Ascending aorta (tissue), 2 donors: Measurements from ENCODE around the gene ZNF138. TPM values are rescaled to one million over a fixed set of nuclear protein-coding genes. Genes with fewer than 3 reads are reported as not detected.

Experiments used
- DNase-seq, 2 donors: peaks; one replicate each; pipeline ENCODE4 v3.0.0-alpha.2; 2019; ENCODE audit warnings: low spot score in 2 of 2
- H3K27ac ChIP-seq, 2 donors: fragments of 200-600 bp; sonication (generic); one replicate each; pipeline ENCODE4 v1.5.1; 2016 to 2017; ENCODE audit warnings: mild to moderate bottlenecking in 1 of 2
- H3K27me3 ChIP-seq: fragments of 200-600 bp; sonication (generic); one replicate; pipeline ENCODE4 v1.5.1; 2017
- H3K36me3 ChIP-seq, 2 donors: fragments of 200-600 bp; sonication (generic); one replicate each; pipeline ENCODE4 v1.5.1; 2016
- H3K4me1 ChIP-seq, 2 donors: fragments of 200-600 bp; sonication (generic); one replicate each; pipeline ENCODE4 v1.5.1; 2016 to 2017; ENCODE audit warnings: mild to moderate bottlenecking in 1 of 2
- H3K4me3 ChIP-seq, 2 donors: fragments of 200-600 bp; sonication (generic); one replicate each; pipeline ENCODE4 v1.5.1; 2016 to 2017; ENCODE audit warnings: mild to moderate bottlenecking in 1 of 2
- H3K9me3 ChIP-seq, 2 donors: fragments of 200-600 bp; sonication (generic); one replicate each; pipeline ENCODE4 v1.5.1; 2016
- intact Hi-C: fragments of 100-400 bp; cut with DNase I; formaldehyde crosslinking; loops from one replicate; pipeline ENCODE4 v1.15.1; 2023
- total RNA-seq: library from RNA; depleted of rRNA; stranded (reverse); fragments of >200 nt; gene quantifications from one replicate; pipeline ENCODE4 v1.1.0, GENCODE V29; 2016
- TF ChIP-seq, protein P1 (sequence below), 3 experiments: fragments of 200-600 bp in 2 of 3; fragments of 450-650 bp in 1 of 3; sonication (generic) in 2 of 3; IDR thresholded peaks; one replicate each; pipeline ENCODE4 v1.5.1; 2016 to 2019; ENCODE audit warnings: antibody characterized with exemption in 3 of 3, mild to moderate bottlenecking in 1 of 3, moderate library complexity in 1 of 3

ZNF138 gene
- total RNA-seq, 1 donor from 2014 or later, result 2.0 TPM

DNA sequence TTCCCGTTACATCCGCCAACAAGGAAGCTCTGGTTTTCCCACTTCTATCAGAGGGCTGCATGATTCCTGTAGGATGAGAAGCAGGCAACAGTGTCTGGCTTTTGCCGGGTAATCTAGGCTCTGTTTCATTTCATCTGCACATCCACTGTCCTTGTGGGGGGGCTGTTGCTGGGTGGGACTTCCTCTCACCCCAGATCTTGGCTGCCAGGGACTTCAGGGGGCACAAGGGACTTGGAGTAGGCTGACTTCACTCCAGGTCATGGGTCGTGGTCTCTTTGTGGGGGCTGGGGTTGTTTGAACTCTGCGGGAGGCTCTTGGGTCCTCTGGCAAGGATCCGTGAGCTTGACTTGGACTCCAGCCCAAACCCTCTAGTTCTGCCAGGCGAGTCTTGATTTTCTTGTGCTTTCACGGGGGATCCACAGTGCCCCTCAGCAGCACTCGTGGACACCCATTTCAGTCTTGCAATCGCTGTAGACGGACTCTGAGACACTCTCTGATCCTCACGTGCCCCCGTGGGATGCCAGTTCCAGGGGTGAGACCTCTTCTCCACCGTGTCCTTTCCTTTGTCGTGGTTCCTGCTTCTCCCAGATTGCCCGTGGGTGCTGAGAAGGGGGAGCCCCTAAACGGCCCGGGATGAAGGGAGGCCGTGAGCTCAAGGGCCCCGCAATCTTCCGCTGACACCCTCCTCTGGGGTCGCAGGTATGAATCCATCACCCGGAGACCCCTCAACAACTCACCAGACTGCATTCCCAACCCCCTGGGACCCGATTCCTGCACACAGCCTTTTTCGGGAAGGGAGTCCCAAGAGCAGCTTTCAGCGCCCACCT is 87.4 kb downstream of the ZNF138 start:
- H3K4me1 ChIP-seq, result no peaks in the 10 kb centered on the region
- TF ChIP-seq, protein P1, sequence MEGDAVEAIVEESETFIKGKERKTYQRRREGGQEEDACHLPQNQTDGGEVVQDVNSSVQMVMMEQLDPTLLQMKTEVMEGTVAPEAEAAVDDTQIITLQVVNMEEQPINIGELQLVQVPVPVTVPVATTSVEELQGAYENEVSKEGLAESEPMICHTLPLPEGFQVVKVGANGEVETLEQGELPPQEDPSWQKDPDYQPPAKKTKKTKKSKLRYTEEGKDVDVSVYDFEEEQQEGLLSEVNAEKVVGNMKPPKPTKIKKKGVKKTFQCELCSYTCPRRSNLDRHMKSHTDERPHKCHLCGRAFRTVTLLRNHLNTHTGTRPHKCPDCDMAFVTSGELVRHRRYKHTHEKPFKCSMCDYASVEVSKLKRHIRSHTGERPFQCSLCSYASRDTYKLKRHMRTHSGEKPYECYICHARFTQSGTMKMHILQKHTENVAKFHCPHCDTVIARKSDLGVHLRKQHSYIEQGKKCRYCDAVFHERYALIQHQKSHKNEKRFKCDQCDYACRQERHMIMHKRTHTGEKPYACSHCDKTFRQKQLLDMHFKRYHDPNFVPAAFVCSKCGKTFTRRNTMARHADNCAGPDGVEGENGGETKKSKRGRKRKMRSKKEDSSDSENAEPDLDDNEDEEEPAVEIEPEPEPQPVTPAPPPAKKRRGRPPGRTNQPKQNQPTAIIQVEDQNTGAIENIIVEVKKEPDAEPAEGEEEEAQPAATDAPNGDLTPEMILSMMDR (IDR thresholded peaks at IDR 0.05), result no peak
- DNase-seq, result no peak
- peak overlapping the region; percentile 44 to 88 for H3K4me3 ChIP-seq
- H3K27ac ChIP-seq, result no peak overlapping the region
- no peaks in the 10 kb centered on the region for H3K27me3 ChIP-seq
- intact Hi-C loops, result loop anchor here (1.0 to 10.0 kb wide), 2 partner anchors 24 to 217 kb away; partner anchors contain the start of gene ZNF107
- no peaks in the 10 kb centered on the region for H3K9me3 ChIP-seq
- no peaks in the 10 kb centered on the region for H3K36me3 ChIP-seq

DNA sequence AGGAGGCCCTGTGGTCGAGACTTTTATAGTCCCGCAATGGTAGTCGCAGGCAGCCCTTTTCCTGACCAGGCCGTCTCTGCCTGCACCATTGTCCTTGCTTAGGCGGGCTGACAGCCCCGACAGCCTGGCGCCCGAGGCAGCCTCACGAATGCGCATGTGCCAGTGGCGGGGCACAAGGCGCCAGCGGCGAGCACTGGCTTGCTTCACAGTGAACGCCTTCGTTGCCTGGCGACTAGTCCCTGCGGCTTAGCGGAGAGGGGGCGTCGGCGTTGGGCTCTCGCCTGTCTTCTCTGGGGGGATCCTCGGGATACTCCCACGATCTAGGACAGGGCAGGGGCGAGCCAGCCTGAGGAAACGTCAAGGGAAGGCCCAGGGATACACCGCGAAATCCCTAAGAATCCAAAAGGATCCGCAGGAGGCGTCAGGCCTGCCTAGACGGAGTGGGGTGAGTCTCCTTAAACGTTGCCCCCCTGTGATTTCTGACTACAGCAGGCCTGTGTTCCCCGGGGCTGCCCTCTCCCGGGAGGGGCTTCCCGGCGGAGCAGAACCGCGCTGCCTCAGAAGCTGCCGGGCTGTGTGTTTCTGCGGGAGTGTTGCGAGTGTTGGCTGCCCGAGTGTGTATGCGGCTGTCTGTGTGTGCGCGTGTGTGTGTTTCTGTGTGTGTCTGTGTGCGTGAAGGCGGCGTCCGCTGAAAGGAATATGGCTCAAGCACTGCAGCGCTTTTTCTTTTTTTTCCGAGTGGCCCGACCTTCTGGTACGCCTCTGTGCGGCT is 88.3 kb downstream of the ZNF138 start:
- Histone ChIP-seq H3K27ac (no peak overlapping the region), H3K4me3 (peak overlapping the region; percentile 44 to 88), H3K36me3 (no peaks in the 10 kb centered on the region), H3K27me3 (no peaks in the 10 kb centered on the region), H3K9me3 (no peaks in the 10 kb centered on the region), H3K4me1 (no peaks in the 10 kb centered on the region)
- intact Hi-C loops, result loop anchor here (1.0 to 10.0 kb wide), 2 partner anchors 23 to 218 kb away; partner anchors contain the start of gene ZNF107
- TF ChIP-seq, protein P1 (IDR thresholded peaks at IDR 0.05), result no peak
- DNase-seq, result peak in 1 of 2 donors; percentile 79

Other genes starting within 250 kb of the ZNF138 start
- 11.0 TPM for gene ZNF680, start 231.4 kb upstream of the ZNF138 start, total RNA-seq
- 0.85 TPM for gene ZNF107, start 128.3 kb upstream of the ZNF138 start, total RNA-seq
- 1.7 TPM for gene ZNF273, start 108.8 kb downstream of the ZNF138 start, total RNA-seq
- 6.4 TPM for gene ZNF117, start 196.6 kb downstream of the ZNF138 start, total RNA-seq
- gene ERV3-1, start 212.3 kb downstream of the ZNF138 start, total RNA-seq, result 9.5 TPM